H4 (cell line): Measurements from ENCODE around the gene SNAI3. TPM values are rescaled to one million over a fixed set of nuclear protein-coding genes. Genes with fewer than 3 reads are reported as not detected.

Experiments
- DNase-seq: peaks from one replicate; pipeline ENCODE4 v3.0.0-alpha.2; 2015; ENCODE audit warnings: low spot score
- total RNA-seq: library from RNA; depleted of rRNA; stranded (reverse); fragments of >200 nt; shearing (Covaris generic); gene quantifications from 2 replicates; pipeline ENCODE4 v1.2.3, GENCODE V29; 2014

The SNAI3 gene
- total RNA-seq, 1 experiment from 2014 or later = 0.62 TPM

GRCh38 chr16:88721815-88722755 lies 35.8 kb upstream of the SNAI3 start:
- DNase-seq = no peak

GRCh38 chr16:88721236-88721635 lies 34.9 kb upstream of the SNAI3 start:
- no peak for DNase-seq

- DNase-seq = no peak
Observed at GRCh38 chr16:88720396-88720970, 34.2 kb upstream of the SNAI3 start.

- no peak for DNase-seq
Observed at GRCh38 chr16:88719933-88720296, 33.6 kb upstream of the SNAI3 start.

- DNase-seq = no peak
Observed at GRCh38 chr16:88719267-88719932, 33.1 kb upstream of the SNAI3 start.

- no peak for DNase-seq
Observed at GRCh38 chr16:88718178-88718577, 31.9 kb upstream of the SNAI3 start.

GRCh38 chr16:88716601-88717001 lies 30.3 kb upstream of the SNAI3 start:
- no peak for DNase-seq

GRCh38 chr16:88716201-88716600 lies 29.9 kb upstream of the SNAI3 start:
- no peak for DNase-seq

GRCh38 chr16:88715312-88716190 lies 29.2 kb upstream of the SNAI3 start:
- no peak for DNase-seq

- DNase-seq = no peak
Observed at GRCh38 chr16:88714420-88715302, 28.4 kb upstream of the SNAI3 start.

- no peak for DNase-seq
Observed at GRCh38 chr16:88713568-88714419, 27.5 kb upstream of the SNAI3 start.

GRCh38 chr16:88713054-88713453 lies 26.7 kb upstream of the SNAI3 start:
- DNase-seq = no peak

- no peak for DNase-seq
Observed at GRCh38 chr16:88712362-88712979, 26.2 kb upstream of the SNAI3 start.

GRCh38 chr16:88711750-88712340 lies 25.5 kb upstream of the SNAI3 start:
- DNase-seq = no peak

- DNase-seq = no peak
Observed at GRCh38 chr16:88710556-88710955, 24.2 kb upstream of the SNAI3 start.

- DNase-seq = no peak
Observed at GRCh38 chr16:88706965-88707826, 20.9 kb upstream of the SNAI3 start.

- DNase-seq = peak; percentile 86
Observed at GRCh38 chr16:88706229-88706964, 20.1 kb upstream of the SNAI3 start, which contains the start of the genes CTU2 and RNF166. CTU2 (plus strand) TSS chr16:88706503; CDS start chr16:88706531, 28 bp downstream. RNF166 (minus strand) TSS chr16:88706408; CDS start chr16:88706325, 83 bp downstream.
